ENCODE results near the gene ADAM8.
"Not testable (repeated sequence)": the region's sequence is repeated elsewhere in the genome, so short reads cannot be mapped to it uniquely, and the experiment has no call there.

The ADAM8 gene

DNA sequence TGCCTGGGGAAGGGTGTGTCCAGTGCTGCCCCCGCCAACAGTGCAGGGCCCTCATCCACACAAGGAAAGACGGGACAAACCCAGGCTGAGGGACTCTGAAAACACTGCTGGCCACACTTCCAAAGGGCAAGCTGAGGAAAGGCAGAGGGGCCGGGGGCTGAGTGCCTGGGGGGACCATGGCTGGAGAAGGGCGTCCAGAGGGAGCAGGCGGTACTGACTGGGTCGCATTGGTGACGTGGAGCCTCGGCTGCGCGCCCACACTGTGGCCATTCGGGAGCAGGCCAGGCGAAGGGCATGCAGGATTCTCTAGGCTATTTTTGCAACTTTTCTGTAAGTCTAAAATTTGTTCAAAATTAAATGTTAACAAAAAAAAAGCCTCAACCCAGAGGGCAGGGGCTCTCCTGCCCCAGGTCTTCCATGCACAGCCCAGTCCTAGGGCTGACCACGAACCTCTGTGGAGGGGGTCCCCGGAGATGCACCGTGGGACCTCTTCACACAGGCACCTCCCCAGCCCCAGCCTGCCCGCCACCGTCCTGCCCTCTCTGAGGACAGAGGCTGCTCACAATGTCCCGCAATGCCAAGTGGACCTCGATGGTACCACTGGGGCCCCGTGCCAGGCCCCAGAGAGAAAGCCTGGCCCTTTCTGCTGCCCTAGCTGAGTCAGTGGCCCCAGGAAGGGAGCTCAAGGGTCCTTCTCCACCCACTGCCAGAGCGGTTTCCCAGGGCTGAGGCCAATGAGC is 10.4 kb downstream of the ADAM8 start:
- no peak for DNase-seq

DNA sequence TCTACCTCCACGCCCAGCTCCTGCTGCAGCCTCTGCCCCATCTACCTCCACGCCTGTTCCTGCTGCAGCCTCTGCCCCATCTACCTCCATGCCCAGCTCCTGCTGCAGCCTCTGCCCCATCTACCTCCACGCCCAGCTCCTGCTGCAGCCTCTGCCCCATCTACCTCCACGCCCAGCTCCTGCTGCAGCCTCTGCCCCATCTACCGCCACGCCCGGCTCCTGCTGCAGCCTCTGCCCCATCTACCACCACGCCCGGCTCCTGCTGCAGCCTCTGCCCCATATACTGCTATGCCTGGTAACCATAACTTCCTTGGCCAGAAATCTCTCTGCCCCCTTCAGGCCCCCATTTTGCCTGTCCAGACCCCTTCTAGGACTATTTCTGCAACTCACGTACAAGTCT is 11.6 kb downstream of the ADAM8 start:
- not testable (repeated sequence) for DNase-seq

- no peak for DNase-seq
Observed at GRCh38 chr10:133264461-133264860, 12.2 kb downstream of the ADAM8 start.

DNA sequence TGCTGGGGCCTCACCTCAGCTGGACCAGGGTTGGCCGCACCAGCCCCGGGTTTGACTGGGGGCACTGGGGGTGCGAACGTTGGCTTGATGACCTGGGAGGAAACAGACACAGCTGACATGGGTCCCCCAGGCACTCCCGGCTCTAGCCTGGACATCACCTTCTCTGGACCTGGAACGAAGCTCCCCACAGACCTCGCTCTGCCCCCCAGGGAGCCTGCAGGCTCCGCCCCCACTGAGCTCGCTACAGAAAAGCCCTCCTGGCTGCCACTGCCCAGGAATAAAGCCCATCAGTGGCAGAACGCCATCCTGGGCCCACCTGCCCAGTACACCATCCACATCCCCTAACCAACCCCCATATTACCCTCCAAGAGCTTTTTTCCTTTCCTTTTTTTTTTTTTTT is 13.0 kb downstream of the ADAM8 start:
- no peak for DNase-seq

DNA sequence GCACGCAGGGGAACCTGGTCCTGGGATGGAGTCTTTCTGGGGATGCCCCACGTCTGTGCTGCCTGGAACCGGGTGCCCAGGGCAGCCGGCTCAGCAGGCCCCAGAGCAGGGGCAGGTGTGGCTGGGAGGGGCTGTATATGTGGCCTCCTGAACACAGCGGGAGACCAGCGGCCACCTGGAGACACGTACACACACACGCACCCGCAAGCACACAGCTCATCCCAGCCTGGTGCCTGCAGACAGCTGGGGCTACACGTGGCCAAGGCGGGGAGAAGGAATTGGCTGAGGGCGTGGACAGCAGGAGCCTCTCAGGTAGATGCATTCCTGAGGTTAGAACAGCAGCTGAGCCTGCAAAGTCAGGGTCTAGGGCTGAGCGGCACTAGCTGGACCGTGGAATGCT is 14.0 kb downstream of the ADAM8 start:
- no peak for DNase-seq

DNA sequence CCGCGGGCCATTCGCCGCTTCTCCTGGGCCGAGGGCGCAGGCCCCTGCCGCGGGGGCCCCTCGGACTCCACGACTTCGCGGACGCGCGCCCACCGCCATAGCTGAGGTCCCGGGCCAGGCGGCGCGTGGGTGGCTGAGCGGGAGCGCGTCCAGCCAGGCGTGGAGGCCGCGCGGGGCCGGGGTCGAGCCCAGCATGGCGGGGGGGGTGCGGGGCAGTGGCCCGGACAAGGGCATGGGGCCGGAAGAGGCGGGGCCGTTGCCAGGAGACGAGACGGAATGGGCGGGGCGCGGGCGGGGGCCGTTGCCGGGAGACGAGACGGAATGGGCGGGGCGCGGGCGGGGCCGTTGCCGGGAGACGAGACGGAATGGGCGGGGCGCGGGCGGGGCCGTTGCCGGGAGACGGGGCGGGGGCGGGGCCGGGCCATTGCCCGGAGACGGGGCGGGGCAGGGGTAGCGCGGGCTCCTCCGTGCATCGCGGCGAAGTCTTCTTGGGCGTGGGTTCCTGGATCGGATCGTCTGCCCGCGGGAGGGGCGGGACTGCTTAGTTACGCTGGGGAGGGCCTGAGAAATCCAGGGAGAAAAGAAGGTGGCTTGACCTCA is 14.8 kb downstream of the ADAM8 start:
- peak; percentile 87 for DNase-seq

- DNase-seq: peak; percentile 85
Observed at GRCh38 chr10:133260895-133261725, 15.6 kb downstream of the ADAM8 start.

DNA sequence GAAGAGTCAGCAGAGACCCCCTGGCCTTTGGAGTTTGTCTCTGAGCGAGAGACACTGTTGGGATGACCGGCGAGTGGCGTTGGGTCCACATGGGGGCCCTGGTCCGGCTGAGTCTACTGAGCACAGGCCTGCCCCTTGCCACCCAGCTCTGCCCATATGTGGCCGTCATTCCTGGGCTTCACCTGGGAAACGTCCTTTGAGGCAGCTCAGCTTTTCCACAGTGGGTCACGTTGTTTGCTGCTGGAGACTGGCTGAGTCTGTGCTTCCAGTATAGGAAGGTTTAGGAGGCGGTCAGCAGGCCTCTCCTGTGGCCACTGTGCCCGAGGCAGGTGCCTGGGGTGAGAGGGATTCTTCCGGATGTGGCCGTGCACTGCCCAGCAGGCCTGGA is 17.1 kb downstream of the ADAM8 start:
- DNase-seq: no peak

DNA sequence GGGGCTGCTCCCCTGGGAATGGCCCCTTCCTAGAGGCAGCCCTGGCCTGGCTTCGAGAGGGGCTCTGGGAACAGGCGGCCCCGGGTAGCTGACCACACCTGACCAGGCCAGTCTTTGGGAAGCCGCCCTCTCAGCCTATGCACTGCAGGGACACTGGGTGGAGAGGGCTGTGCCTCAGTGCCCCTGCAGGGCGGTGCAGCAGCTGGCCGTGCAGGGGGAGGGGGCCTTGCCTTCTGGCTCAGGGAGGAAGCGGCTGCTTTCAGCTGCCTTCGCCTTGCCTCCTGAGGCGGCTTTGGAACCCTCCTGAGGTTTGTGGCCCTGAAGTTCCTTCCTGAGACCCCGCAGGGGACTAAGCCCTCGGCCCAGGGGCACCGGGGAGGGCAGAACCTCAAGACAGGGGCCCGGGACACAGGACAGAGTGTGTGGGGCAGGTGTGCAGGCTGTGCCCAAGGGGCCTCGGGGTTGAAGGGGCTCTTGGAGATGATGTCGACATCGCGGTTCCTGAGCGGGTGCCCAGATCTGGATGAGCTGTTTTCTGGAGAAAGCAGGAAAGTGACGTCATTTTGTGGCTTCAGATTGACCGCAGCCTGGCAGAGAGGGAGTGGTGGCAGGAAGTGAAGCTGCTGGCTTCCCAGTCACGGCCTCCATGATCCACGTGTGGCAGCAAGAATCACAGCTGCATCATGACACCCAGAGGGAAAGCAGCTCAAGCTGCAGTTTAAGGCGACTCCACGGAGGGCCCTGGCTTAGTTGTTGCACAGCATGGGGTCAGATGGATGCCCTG is 17.7 kb downstream of the ADAM8 start:
- peak; percentile 97 for DNase-seq

DNA sequence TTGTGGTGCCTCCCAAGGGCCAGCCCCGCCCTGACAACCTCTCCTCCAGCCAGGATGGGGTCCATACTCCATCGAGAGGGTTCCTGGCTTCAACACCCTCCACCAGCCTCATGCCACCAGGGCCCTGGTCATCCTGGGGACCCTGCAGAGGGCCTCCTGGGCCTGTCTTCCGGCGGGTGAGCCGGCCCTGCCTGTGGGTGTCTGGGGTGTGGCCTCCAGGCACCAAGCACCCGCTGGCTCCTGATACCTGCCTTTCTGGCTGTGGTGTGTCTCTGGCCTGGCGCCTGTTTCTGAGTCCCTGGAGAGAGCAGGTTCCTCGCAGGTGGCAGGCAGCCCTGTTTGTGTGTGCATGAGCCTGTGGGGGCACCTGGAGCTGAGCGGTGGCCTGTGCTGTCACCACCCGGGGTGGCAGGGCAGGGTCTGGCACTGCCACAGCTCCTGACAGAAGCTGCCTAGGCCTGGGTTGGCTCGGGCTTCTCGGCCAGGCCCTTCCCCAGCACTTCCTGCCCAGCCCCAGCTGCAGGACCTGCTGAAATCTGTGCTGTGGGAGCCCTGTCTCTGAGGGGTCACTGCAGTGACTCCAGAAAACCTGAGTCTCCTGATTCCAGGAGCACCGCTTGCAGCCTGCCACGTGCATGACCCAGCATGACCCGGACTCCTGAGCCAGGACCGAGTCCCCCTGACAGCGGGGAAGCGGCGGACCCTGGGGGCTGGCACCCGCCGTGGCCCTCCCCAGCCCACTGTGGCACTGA is 18.4 kb downstream of the ADAM8 start:
- peak; percentile 70 for DNase-seq

DNA sequence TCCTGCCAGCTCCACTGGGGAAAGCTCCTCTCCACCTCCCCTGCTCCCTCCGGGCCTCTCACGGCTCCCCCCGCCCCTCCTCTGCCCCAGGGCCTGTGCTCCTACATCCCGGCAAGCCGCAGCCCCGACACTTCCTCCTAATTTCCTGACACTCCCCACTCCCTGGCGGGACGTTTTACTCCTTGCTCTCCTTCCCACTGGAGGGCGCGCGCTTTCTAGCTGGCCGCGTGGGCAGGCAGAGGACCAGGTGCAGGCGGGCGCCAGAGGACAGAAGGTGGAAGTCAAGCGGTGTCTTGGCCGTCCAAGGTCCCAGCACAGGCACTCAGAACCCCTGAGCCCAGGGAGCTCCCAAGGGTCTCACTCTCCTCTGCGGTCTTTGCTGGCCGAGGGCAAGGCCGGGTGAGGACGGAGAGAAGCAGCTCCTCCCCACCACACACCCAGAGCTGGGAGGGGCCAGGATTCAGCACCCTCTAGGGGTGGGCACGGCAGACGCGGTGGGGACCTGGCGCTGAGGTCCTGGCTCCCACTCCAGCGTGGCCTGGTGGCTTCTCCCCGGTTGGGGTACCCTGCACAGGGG is 19.1 kb downstream of the ADAM8 start:
- DNase-seq: peak; percentile 67

DNA sequence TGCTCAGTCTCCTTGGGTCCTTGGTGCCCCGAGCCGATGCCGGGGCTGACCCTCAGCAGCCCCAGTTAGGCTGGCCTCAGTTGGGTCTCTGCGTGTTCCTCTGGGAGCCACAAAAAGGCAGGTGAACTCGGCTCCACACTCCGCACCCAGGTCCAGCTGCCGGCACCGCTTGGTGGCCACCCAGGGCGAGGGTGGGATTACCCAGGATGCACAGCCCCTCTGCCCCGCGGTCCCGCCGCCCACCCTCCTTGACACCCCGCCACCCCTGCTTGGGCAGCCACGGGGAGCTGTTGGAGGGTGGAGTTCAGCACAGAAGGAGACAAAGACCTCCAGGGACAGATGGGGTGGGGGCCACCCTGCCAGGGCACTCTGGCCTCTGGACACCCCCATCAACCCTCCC is 21.3 kb downstream of the ADAM8 start:
- DNase-seq: no peak

- no peak for DNase-seq
Observed at GRCh38 chr10:133254421-133255120, 22.1 kb downstream of the ADAM8 start.

DNA sequence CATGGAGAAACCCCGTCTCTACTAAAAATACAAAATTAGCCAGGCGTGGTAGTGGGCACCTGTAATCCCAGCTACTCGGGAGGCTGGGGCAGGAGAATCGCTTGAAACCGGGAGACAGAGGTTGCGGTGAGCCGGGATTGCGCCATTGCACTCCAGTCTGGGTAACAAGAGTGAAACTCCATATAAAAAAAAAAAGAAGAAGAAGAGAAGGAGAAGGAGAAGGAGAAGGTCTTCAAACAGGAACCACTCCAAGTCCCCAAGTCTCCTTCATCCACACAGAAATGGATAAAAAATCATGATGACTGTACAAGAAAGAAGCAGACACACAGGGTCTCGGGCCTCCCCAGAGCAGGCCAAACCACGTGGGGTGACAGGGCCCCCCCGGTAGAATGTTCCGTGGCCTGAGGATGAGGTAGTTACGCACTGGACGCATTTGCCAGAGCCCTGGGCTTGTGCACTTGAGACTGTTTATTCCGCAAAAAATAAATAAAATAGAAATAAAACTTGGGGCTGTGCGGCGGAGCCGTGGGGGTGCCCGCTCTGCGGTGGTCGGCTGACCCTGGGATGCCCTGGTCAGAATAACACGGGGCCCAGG is 23.2 kb downstream of the ADAM8 start:
- DNase-seq: no peak

DNA sequence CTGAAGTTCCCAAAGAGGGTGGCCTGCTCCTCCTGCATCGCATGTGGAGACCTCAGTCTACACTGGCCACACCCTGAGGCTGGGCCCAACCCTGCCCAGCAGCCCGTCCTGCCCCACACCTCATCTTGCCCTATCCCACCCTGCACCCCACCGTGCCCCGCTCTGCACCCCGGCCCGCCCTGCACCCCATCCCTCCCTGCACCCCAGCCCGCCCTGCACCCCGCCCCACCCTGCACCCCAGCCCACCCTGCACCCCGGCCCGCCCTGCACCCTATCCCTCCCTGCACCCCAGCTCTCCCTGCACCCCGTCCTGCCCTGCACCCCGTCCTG is 24.5 kb downstream of the ADAM8 start:
- no peak for DNase-seq

DNA sequence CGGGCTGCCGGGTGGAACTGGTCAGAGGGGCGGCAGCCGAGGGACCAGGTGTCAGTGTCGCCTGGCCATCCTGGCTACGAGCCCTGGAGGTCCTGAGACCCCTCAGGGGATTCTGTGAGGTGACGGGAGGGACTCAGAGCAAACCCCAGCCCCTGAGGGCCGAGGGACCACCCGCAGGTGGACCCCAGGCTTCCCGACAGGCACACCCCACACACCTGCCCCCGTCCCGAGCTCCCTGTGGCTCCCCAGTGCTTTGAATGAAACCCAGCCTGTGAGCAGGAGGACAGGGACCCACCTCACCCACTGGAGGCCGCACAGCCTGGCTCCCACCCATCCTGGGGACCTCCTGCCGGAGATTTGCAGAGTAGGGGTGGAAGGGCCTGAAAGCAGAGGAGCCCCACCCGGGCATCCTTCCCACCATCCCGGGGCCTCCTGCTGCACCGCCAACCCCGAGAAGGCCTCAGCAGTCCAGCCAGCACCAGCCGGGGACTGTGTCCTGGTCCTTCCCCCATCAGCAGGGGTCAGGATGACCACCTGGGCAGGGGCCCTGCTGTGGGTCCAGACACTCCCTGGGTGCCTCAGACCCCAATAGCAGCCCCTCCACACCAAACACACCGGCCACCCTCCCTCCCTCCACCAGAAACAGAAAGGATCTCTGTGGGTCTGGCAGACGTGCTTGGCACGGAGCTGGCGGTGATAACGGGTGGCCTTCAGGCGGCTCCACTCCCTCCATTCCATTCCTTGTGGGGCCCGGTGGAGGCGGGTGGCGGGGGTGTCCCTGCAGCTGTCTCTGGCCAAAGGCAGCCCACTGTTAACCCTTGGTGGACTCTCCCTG is 25.1 kb downstream of the ADAM8 start:
- DNase-seq: no peak

GRCh38 chr10:133249975-133250754 is 26.5 kb downstream of the ADAM8 start:
- DNase-seq: no peak

GRCh38 chr10:133249094-133249780 is 27.4 kb downstream of the ADAM8 start:
- no peak for DNase-seq

- no peak for DNase-seq
Observed at GRCh38 chr10:133248334-133248715, 28.3 kb downstream of the ADAM8 start.

Data from stimulated activated CD8-positive, alpha-beta memory T cell treated with anti-CD3 and anti-CD28 coated beads, Interleukin-4, amount 100 ng/mL, for 48 hours (primary cell).